H4 (cell line): ENCODE results near the gene WASL. TPM values are rescaled to one million over a fixed set of nuclear protein-coding genes. Genes with fewer than 3 reads are reported as not detected.
A peak's percentile ranks its signal among the peaks of the same experiment; 100 is the strongest.
"Not testable (repeated sequence)": the region's sequence is repeated elsewhere in the genome, so short reads cannot be mapped to it uniquely, and the experiment has no call there.

Source experiments
- DNase-seq: peaks from one replicate; pipeline ENCODE4 v3.0.0-alpha.2; 2015; ENCODE audit warnings: low spot score
- total RNA-seq: library from RNA; depleted of rRNA; stranded (reverse); fragments of >200 nt; shearing (Covaris generic); gene quantifications from 2 replicates; pipeline ENCODE4 v1.2.3, GENCODE V29; 2014; rRNA removed

Gene WASL
- total RNA-seq, result 7.9 and 12.8 TPM in 2 replicates

GRCh38 chr7:123748734-123749536, at the start of gene WASL:
Gene WASL (minus strand): TSS chr7:123749003. CDS start chr7:123748734, 269 bp downstream.
- DNase-seq, result peak; percentile 85

GRCh38 chr7:123797673-123798531, 49.1 kb upstream of the WASL start:
- peak; percentile 94 for DNase-seq

DNA sequence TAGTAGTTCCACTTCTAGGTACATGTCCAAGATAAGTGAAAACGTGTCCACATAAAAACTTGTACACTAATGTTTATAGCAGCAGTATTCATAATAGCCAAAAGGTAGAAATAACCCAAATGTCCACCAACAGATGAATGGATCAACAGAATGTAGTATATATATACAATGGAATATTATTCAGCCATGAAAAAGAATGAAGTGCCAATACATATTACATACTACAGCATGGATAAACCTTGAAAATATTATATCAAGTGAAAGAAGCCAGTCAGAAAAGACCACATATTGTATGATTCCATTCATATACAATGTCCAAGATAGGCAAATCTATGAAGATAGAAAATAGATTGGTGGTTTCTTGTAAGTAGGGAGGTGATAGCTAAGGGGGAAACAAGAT, 47.8 kb upstream of the WASL start:
- DNase-seq, result no peak

- no peak for DNase-seq
Measured at GRCh38 chr7:123795917-123796316, 47.1 kb upstream of the WASL start.

DNA sequence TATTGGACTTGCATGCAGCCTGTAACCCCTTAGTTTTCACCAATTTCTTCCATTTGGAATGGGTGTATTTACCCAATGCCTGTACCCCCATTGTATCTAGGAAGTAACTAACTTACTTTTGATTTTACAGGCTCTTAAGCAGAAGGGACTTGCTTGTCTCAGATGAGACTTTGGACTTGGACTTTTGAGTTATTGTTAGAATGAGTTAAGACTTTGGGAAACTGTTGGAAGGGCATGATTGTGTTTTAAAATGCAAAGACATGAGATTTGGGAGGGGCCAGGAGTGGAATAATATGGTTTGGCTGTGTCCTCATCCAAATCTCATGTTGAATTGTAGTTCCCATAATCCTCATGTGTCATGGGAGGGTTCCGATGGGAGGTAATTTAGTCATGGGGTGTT, 46.3 kb upstream of the WASL start:
- not testable (repeated sequence) for DNase-seq

DNA sequence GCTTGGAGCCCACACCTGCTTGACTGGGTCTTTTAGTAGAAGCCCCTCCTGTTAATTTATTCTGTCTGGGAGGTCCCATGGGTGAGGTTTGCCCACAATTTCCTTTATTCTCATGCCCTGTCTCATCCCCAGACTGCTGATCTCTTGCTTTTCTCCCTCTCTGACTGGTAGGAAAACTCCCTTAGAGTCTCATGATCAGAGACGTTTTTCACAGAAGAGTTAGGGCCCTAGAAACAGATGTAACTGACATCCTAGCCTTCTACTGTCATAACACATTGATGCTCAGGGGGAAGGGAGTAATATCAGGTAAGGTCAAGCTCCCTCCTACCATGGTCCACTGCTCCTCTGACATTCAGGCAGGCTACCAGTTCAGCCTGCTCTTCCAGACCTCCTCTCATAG, 43.7 kb upstream of the WASL start:
- no peak for DNase-seq

- no peak for DNase-seq
Measured at GRCh38 chr7:123791001-123791400, 42.2 kb upstream of the WASL start.

GRCh38 chr7:123789817-123790216, 41.0 kb upstream of the WASL start:
- DNase-seq, result no peak

GRCh38 chr7:123789206-123789784, 40.5 kb upstream of the WASL start:
- no peak for DNase-seq

DNA sequence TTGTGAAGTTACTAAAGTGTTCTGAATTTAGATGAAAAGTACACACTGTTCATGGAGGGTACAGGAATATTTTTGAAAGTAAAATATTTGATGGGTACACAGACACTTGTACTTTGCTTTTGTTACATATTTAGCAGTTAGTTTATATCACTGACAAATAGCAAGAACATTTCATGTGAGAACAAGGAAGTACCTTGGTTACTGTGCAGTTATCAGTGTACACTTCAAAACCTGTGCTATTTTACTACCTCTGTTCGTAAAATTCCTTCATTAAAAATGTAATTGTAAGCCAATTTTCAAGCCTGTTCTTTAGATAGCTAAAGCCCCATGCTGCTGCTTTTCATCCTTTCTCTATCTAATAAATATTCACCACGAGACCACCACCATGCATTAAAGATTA, 39.8 kb upstream of the WASL start:
- DNase-seq, result no peak

- DNase-seq, result no peak
Measured at GRCh38 chr7:123787220-123788007, 38.6 kb upstream of the WASL start.

GRCh38 chr7:123784263-123784662, 35.5 kb upstream of the WASL start:
- no peak for DNase-seq

DNA sequence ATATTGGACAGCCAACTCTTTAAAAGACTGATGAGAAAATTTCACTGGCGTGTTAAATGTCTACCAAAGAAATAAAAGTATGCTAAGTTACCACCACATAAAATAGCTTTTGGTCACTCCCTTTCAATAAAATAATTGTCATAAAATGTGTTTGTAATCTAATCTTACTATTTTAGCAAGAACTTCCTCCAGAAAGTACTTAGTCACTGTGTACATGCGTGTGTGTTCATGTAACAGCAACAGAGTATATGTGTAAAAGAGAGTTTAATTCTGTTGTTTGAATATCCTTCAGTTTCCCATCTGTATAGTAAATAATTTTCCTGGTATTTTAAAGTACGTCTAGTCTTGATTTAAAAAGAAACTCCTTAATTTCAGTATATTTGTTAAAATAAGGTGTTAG, 35.0 kb upstream of the WASL start:
- no peak for DNase-seq

DNA sequence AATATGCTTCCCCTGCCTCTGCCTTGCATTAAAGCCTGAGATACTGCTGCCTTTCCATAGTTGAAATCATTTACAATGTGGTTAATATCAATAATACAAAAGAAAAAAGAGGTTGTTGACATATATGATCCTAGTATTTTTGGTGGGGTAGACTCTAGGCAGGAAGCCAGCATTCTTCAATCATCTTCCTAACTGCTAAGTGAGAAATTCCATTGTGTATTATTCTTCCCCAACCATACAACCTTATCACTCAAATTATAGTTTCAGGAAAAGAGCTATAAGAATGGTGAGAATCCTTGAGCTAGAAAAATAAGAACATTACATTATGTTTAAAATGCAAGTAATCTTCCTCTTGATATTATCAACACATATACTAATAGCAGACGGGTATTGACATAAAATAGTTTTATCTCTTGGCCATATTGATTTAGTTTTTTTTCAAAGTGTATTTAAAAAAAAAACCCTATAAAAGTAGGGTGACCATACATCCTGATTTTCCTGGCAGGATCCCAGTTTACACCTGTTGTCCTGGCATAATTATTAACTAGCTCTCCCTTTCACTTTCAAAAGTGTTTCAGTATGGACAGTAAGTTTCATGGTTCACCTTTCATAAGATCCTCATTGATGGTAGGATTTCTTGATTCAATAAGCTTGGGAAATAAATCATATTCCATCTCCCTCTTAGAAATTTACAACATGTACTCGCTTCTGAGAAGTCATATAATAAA, 33.4 kb upstream of the WASL start:
- DNase-seq, result no peak

DNA sequence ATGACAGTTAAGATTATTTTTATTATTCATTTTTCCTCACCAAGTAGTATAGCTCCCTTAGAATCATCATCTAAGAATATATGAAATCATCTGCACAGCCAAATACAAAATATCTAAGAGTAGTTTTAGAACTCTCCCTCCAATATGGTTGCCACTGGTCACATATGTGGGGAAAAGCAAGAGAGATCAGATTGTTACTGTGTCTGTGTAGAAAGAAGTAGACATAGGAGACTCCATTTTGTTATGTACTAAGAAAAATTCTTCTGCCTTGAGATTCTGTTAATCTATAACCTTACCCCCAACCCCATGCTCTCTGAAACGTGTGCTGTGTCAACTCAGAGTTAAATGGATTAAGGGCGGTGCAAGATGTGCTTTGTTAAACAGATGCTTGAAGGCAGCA, 31.7 kb upstream of the WASL start:
- DNase-seq, result not testable (repeated sequence)

- DNase-seq, result no peak
Measured at GRCh38 chr7:123774496-123774895, 25.7 kb upstream of the WASL start.

GRCh38 chr7:123773481-123773880, 24.7 kb upstream of the WASL start:
- DNase-seq, result no peak

DNA sequence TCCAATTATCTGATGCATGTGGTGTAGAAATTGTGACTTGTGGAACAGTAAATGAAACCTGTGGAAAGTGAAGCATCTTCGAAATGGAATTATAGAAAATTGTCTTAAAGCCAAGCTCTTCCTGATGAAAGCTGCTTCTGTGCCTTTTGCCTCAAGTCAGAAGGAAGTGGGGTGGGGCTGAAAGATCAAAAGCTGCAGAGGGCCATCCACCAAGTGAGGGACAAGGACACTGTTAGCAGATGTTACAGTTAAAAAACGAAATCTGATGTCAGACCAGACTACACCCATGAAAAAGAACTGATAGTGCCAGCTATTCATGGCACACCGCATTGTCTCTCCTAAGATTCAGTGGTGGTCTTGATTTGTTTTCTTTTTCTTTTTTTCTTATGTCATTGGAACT, 23.8 kb upstream of the WASL start:
- DNase-seq, result no peak

- DNase-seq, result no peak
Measured at GRCh38 chr7:123771846-123772245, 23.0 kb upstream of the WASL start.

- no peak for DNase-seq
Measured at GRCh38 chr7:123771256-123771655, 22.5 kb upstream of the WASL start.

GRCh38 chr7:123770378-123770777, 21.6 kb upstream of the WASL start:
- peak; percentile 57 for DNase-seq
